Measurements from ENCODE around the gene SCP2. TPM values are rescaled to one million over a fixed set of nuclear protein-coding genes. Genes with fewer than 3 reads are reported as not detected.

Gene SCP2
- total RNA-seq, 1 donor from 2014 or later: 61.9 TPM

DNA sequence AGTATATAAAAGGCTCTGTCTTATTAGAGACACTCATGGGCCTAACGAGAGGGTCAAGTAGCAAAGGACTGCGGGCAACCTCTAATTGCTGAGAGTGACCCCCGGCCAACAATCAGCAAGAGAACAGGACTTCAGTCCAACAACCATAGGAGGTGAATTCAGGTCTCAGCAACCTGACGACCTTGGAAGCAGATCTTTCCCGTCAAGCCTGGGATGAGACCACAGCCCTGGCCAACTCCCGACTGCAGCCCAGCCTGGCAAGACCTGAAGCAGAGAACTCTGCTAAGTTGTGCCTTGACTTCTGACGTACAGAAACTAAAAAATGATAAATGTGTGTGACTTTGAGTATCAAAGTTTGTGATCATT lies 11.2 kb upstream of the SCP2 start:
- peaks cover 0 to 12% of the 10 kb centered on the region in 2 donors for H3K36me3 ChIP-seq
- H3K4me3 ChIP-seq: no peak overlapping the region
- intact Hi-C loops (cut with DNase I): no loop called here
- H3K4me1 ChIP-seq: peaks cover 23% of the 10 kb centered on the region
- TF ChIP-seq, protein P1, sequence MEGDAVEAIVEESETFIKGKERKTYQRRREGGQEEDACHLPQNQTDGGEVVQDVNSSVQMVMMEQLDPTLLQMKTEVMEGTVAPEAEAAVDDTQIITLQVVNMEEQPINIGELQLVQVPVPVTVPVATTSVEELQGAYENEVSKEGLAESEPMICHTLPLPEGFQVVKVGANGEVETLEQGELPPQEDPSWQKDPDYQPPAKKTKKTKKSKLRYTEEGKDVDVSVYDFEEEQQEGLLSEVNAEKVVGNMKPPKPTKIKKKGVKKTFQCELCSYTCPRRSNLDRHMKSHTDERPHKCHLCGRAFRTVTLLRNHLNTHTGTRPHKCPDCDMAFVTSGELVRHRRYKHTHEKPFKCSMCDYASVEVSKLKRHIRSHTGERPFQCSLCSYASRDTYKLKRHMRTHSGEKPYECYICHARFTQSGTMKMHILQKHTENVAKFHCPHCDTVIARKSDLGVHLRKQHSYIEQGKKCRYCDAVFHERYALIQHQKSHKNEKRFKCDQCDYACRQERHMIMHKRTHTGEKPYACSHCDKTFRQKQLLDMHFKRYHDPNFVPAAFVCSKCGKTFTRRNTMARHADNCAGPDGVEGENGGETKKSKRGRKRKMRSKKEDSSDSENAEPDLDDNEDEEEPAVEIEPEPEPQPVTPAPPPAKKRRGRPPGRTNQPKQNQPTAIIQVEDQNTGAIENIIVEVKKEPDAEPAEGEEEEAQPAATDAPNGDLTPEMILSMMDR (IDR thresholded peaks at IDR 0.05): no peak
- TF ChIP-seq POLR2AphosphoS5 (IDR thresholded peaks at IDR 0.05; ENCODE audit: insufficient read depth in 1 of 2, low read depth in 1 of 2) (no peak), POLR2A (IDR thresholded peaks at IDR 0.05) (no peak)
- no peak overlapping the region for H3K27ac ChIP-seq
- H3K27me3 ChIP-seq: no peaks in the 10 kb centered on the region
- no peak for DNase-seq (ENCODE audit: extremely low spot score in 2 of 2)
- no peaks in the 10 kb centered on the region for H3K9me3 ChIP-seq

DNA sequence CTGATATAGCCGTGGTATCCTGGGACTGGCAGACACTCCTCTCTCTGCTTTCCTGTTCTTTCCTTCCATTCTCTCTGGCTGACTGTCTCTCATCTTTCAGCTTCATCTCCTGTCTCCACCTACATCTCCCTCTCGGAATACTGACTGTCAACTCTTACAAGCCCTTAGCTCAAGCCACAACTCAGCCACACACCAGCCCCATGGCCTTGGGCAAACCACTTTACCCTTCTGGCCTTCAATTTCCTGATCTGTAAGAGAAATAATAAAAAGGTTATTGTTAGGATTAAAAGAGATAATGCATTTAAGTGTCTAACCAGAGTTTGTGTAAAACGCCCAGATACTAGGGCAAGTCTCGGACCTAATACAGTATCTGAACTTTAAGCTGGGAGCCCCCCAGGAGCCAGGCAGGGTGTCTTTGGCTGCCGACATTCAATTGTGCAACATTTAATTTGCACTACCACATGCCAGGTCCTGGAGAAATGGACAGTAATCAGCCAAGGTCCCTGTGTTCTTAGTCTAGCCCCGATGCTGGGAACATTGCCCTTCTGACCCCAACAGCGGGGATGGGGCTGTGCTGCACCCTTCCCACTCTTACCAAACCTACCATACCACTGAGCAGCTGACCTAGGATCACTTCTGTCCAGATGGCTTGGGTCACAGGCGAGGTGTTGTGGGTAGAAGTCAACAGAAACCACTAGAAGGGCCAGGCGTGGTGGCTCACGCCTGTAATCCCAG lies 10.7 kb upstream of the SCP2 start:
- Histone ChIP-seq H3K36me3 (peaks cover 0 to 6% of the 10 kb centered on the region in 2 donors), H3K9me3 (no peaks in the 10 kb centered on the region), H3K4me1 (peaks cover 27% of the 10 kb centered on the region), H3K27me3 (no peaks in the 10 kb centered on the region), H3K27ac (no peak overlapping the region), H3K4me3 (no peak overlapping the region)
- TF ChIP-seq POLR2A (IDR thresholded peaks at IDR 0.05): no peak
- TF ChIP-seq, protein P1 (IDR thresholded peaks at IDR 0.05): no peak
- intact Hi-C loops (cut with DNase I): no loop called here
- no peak for DNase-seq (ENCODE audit: extremely low spot score in 2 of 2)

DNA sequence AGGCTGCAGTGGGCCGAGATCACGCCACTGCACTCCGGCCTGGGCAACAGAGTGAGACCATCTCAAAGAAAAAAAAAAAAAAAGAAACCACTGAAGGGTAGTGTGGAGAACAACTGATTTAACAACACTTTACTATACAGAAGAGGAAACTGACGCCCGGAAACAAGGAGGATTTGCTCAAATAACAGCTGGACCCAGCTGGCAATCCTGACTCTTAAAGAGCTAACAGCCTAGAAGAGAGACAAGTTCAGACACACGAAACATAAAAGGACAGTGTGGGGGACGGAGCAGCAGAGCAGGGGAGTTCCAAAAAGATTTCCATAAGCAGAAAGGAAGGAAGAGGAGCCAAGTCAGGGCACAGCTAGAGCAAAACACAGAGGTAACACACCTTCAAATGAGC lies 9.9 kb upstream of the SCP2 start:
- Histone ChIP-seq H3K4me1 (peaks cover 27% of the 10 kb centered on the region), H3K4me3 (no peak overlapping the region), H3K27me3 (no peaks in the 10 kb centered on the region), H3K9me3 (no peaks in the 10 kb centered on the region), H3K36me3 (no peaks in the 10 kb centered on the region), H3K27ac (no peak overlapping the region)
- intact Hi-C loops (cut with DNase I): no loop called here
- DNase-seq (ENCODE audit: extremely low spot score in 2 of 2): no peak
- TF ChIP-seq POLR2AphosphoS5 (IDR thresholded peaks at IDR 0.05; ENCODE audit: insufficient read depth in 1 of 2, low read depth in 1 of 2) (no peak), POLR2A (IDR thresholded peaks at IDR 0.05) (no peak)
- TF ChIP-seq, protein P1 (IDR thresholded peaks at IDR 0.05): no peak

DNA sequence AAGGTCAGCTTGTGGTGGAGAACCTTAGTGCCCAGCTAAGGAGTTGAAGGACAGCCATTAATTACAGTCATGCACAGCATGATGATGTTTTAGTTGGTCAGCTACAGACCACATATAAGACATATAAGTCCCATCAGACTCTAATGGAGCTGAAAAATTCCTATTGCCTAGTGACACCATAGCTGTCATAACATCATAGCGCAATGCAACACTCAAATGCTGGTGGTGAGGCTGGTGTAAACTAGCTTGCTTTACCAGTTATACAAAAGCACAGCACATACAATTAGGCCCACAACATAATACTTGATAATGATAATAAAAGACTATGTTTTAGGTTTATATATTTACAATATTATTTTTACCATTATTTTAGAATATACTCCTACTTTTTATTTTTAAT lies 9.5 kb upstream of the SCP2 start:
- no peak for DNase-seq (ENCODE audit: extremely low spot score in 2 of 2)
- no peak overlapping the region for H3K27ac ChIP-seq
- intact Hi-C loops (cut with DNase I): no loop called here
- TF ChIP-seq POLR2A (IDR thresholded peaks at IDR 0.05): no peak
- TF ChIP-seq, protein P1 (IDR thresholded peaks at IDR 0.05): no peak
- no peak for TF ChIP-seq POLR2AphosphoS5 (IDR thresholded peaks at IDR 0.05; ENCODE audit: insufficient read depth in 1 of 2, low read depth in 1 of 2)
- peaks cover 27% of the 10 kb centered on the region for H3K4me1 ChIP-seq
- H3K9me3 ChIP-seq: no peaks in the 10 kb centered on the region
- no peaks in the 10 kb centered on the region for H3K27me3 ChIP-seq
- H3K36me3 ChIP-seq: no peaks in the 10 kb centered on the region
- no peak overlapping the region for H3K4me3 ChIP-seq

DNA sequence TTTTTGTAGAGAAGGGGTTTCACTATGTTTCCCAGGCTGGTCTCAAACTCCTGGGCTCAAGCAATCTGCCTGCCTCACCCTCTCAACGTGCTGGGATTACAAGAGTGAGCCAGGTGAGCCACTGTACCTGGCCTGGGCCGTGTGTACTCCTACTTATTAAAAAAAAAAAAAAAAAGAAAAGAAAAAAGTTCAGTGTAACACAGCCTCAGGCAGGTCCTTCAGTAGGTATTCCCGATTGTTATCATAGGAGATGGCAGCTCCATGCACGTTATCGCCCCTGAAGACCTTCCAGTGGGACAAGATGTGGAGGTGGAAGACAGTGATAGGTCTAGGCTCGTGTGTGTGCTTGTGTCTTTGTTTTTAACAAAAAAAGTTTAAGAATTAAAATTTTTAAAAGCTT lies 8.9 kb upstream of the SCP2 start:
- peaks cover 27% of the 10 kb centered on the region for H3K4me1 ChIP-seq

More for the DNA sequence above, 8.9 kb upstream of the SCP2 start:
- Histone ChIP-seq H3K9me3 (no peaks in the 10 kb centered on the region), H3K4me3 (no peak overlapping the region), H3K27ac (no peak overlapping the region), H3K27me3 (no peaks in the 10 kb centered on the region), H3K36me3 (no peaks in the 10 kb centered on the region)
- intact Hi-C loops (cut with DNase I): no loop called here
- DNase-seq (ENCODE audit: extremely low spot score in 2 of 2): no peak
- no peak for TF ChIP-seq POLR2AphosphoS5 (IDR thresholded peaks at IDR 0.05; ENCODE audit: insufficient read depth in 1 of 2, low read depth in 1 of 2)
- TF ChIP-seq, protein P1 (IDR thresholded peaks at IDR 0.05): no peak
- no peak for TF ChIP-seq POLR2A (IDR thresholded peaks at IDR 0.05)
